HEK293 (cell line): ENCODE data around the gene RXYLT1.

Experiments used
- CTCF ChIA-PET: fragments of 350-600 bp; formaldehyde crosslinking; extraction: SDS; loops from one replicate; lab custom pipeline; 2021; ENCODE audit warnings: antibody characterized with exemption; lab: Yijun Ruan, JAX
- POLR2A ChIA-PET: fragments of 300-600 bp; formaldehyde crosslinking; extraction: SDS; loops from one replicate; lab custom pipeline; 2020; ENCODE audit warnings: antibody characterized with exemption, inconsistent platforms; lab: Yijun Ruan, JAX
- H3K27ac ChIP-seq: fragments of 200-500 bp; sonication (Bioruptor generic); 2 replicates; pipeline ENCODE4 v1.5.1; 2014; ENCODE audit warnings: low read depth, low read length, control low read depth, inconsistent platforms; ENCODE audit errors: extremely low read depth
- H3K36me3 ChIP-seq, 2 experiments: fragments of 200-500 bp in 1 of 2; sonication (Bioruptor generic) in 1 of 2; 1 replicate in 1 of 2; 2 replicates in 1 of 2; pipeline ENCODE4 v1.5.1; 2014 to 2017; ENCODE audit warnings: inconsistent platforms in 2 of 2, low read length in 2 of 2; ENCODE audit not compliant: control insufficient read depth in 2 of 2, insufficient read depth in 1 of 2
- H3K4me1 ChIP-seq: fragments of 200-500 bp; sonication (Bioruptor generic); 2 replicates; pipeline ENCODE4 v1.5.1; 2014; ENCODE audit warnings: mild to moderate bottlenecking, low read length, inconsistent platforms; ENCODE audit not compliant: control insufficient read depth, insufficient read depth
- H3K4me3 ChIP-seq: 2 replicates; pipeline ENCODE4 v1.5.1; 2011; ENCODE audit warnings: low read depth, mild to moderate bottlenecking, control low read depth, low read length, moderate library complexity
- H3K9me3 ChIP-seq: fragments of 200-500 bp; sonication (Bioruptor generic); 2 replicates; pipeline ENCODE4 v1.5.1; 2014; ENCODE audit warnings: low read depth, low read length, inconsistent platforms; ENCODE audit not compliant: control insufficient read depth, insufficient read depth
- GLI2 ChIP-seq: fragments of 450-650 bp; formaldehyde crosslinking; IDR thresholded peaks from 2 replicates; pipeline ENCODE4; 2017; ENCODE audit warnings: missing biosample characterization, missing genetic modification characterization, low read depth, borderline replicate concordance
- HOXC10 ChIP-seq: sonication (generic); formaldehyde crosslinking; IDR thresholded peaks from 2 replicates; pipeline ENCODE4 v1.8.1; 2023; ENCODE audit warnings: mild to moderate bottlenecking, missing genetic modification reagents
- PRDM1 ChIP-seq: fragments of 450-650 bp; formaldehyde crosslinking; IDR thresholded peaks from 2 replicates; pipeline ENCODE4; 2016; ENCODE audit warnings: missing biosample characterization, missing genetic modification characterization
- REPIN1 ChIP-seq: fragments of 450-650 bp; formaldehyde crosslinking; IDR thresholded peaks from 2 replicates; pipeline ENCODE4 v1.5.1; 2017; ENCODE audit warnings: missing biosample characterization, missing genetic modification characterization, low read depth
- WT1 ChIP-seq: fragments of 450-650 bp; formaldehyde crosslinking; IDR thresholded peaks from 2 replicates; pipeline ENCODE4 v1.5.1; 2016; ENCODE audit warnings: missing biosample characterization, missing genetic modification characterization
- YY2 ChIP-seq: fragments of 450-650 bp; formaldehyde crosslinking; IDR thresholded peaks from 2 replicates; pipeline ENCODE4 v1.5.1; 2016; ENCODE audit warnings: missing biosample characterization, missing genetic modification characterization
- ZEB2 ChIP-seq: fragments of 450-650 bp; formaldehyde crosslinking; IDR thresholded peaks from 2 replicates; pipeline ENCODE4 v1.5.1; 2016; ENCODE audit warnings: missing biosample characterization, missing genetic modification characterization
- ZNF155 ChIP-seq: fragments of 450-650 bp; formaldehyde crosslinking; IDR thresholded peaks from 2 replicates; pipeline ENCODE4 v1.5.1; 2016; ENCODE audit warnings: missing biosample characterization, missing genetic modification characterization
- ZNF211 ChIP-seq: fragments of 450-650 bp; formaldehyde crosslinking; IDR thresholded peaks from 2 replicates; pipeline ENCODE4 v1.5.1; 2016; ENCODE audit warnings: low read depth, missing biosample characterization, missing genetic modification characterization
- ZNF366 ChIP-seq: fragments of 450-650 bp; formaldehyde crosslinking; conservative IDR thresholded peaks from 2 replicates; pipeline ENCODE4 v1.5.1; 2016; ENCODE audit warnings: missing biosample characterization, missing genetic modification characterization
- ZNF423 ChIP-seq: fragments of 450-650 bp; formaldehyde crosslinking; IDR thresholded peaks from 2 replicates; pipeline ENCODE4 v1.5.1; 2016; ENCODE audit warnings: missing biosample characterization, missing genetic modification characterization
- ZNF48 ChIP-seq: fragments of 450-650 bp; formaldehyde crosslinking; IDR thresholded peaks from 2 replicates; pipeline ENCODE4 v1.5.1; 2016; ENCODE audit warnings: missing biosample characterization, missing genetic modification characterization
- ZNF510 ChIP-seq: fragments of 450-650 bp; formaldehyde crosslinking; IDR thresholded peaks from 2 replicates; pipeline ENCODE4 v1.5.1; 2018; ENCODE audit warnings: mild to moderate bottlenecking, missing genetic modification characterization, missing biosample characterization; ENCODE audit not compliant: insufficient replicate concordance
- ZNF654 ChIP-seq: fragments of 450-650 bp; formaldehyde crosslinking; IDR thresholded peaks from 2 replicates; pipeline ENCODE4 v1.5.1; 2016; ENCODE audit warnings: low read depth, missing biosample characterization, missing genetic modification characterization
- ZNF660 ChIP-seq: fragments of 450-650 bp; IDR thresholded peaks from 2 replicates; pipeline ENCODE4 v1.5.1; 2018; ENCODE audit warnings: missing biosample characterization, mild to moderate bottlenecking, missing genetic modification characterization
- ZSCAN18 ChIP-seq: fragments of 450-650 bp; formaldehyde crosslinking; IDR thresholded peaks from 2 replicates; pipeline ENCODE4 v1.5.1; 2016; ENCODE audit warnings: missing biosample characterization, missing genetic modification characterization
- TF ChIP-seq, protein P1 (sequence below): fragments of 450-650 bp; formaldehyde crosslinking; IDR thresholded peaks from 2 replicates; pipeline ENCODE4 v1.5.1; 2016; ENCODE audit warnings: missing biosample characterization, missing genetic modification characterization
- TF ChIP-seq, protein P2 (sequence below): fragments of 450-650 bp; formaldehyde crosslinking; IDR thresholded peaks from 2 replicates; pipeline ENCODE4 v1.5.1; 2017; ENCODE audit warnings: missing biosample characterization, missing genetic modification characterization
- TF ChIP-seq, protein P3 (sequence below): fragments of 450-650 bp; formaldehyde crosslinking; IDR thresholded peaks from 2 replicates; pipeline ENCODE4 v1.5.1; 2016; ENCODE audit warnings: missing biosample characterization, missing genetic modification characterization
- TF ChIP-seq, protein P4 (sequence below): IDR thresholded peaks from 2 replicates; pipeline ENCODE4 v1.6.1; 2011; ENCODE audit warnings: mild to moderate bottlenecking, low read depth, low read length, borderline replicate concordance

The RXYLT1 gene

DNA sequence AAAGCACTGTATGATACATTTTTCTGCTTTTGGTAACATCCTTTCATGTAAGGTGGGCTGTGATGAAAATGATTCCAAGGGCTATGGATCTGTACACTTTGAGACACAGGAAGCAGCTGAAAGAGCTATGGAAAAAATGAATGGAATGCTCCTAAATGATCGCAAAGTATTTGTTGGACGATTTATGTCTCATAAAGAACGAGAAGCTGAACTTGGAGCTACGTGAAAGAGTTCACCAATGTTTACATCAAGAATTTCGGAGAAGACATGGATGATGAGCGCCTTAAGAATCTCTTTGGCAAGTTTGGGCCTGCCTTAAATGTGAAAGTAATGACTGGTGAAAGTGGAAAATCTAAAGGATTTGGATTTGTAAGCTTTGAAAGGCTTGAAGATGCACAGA is 42.6 kb downstream of the RXYLT1 start:
- H3K36me3 ChIP-seq = no peaks in the 10 kb centered on the region
- no peaks in the 10 kb centered on the region for H3K4me1 ChIP-seq
- ChIA-PET CTCF (interaction anchor here (0.6 to 1.5 kb wide), 2 partner anchors 434 to 786 kb away, joined by 3 to 6 read pairs; no protein-coding TSS in a partner anchor), POLR2A (no interaction called here)
- no peaks in the 10 kb centered on the region for H3K9me3 ChIP-seq
- no peak overlapping the region for H3K4me3 ChIP-seq
- TF ChIP-seq, protein P1, sequence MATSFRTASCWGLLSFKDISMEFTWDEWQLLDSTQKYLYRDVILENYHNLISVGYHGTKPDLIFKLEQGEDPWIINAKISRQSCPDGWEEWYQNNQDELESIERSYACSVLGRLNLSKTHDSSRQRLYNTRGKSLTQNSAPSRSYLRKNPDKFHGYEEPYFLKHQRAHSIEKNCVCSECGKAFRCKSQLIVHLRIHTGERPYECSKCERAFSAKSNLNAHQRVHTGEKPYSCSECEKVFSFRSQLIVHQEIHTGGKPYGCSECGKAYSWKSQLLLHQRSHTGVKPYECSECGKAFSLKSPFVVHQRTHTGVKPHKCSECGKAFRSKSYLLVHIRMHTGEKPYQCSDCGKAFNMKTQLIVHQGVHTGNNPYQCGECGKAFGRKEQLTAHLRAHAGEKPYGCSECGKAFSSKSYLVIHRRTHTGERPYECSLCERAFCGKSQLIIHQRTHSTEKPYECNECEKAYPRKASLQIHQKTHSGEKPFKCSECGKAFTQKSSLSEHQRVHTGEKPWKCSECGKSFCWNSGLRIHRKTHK (tag by site-specific recombination) = no peak
- no peak for TF ChIP-seq ZNF510 (tag by site-specific recombination)
- no peak for TF ChIP-seq REPIN1 (tag by site-specific recombination)
- TF ChIP-seq GLI2 (tag by site-specific recombination) = no peak
- TF ChIP-seq HOXC10 (CRISPR knock-in tag) = no peak
- no peak for TF ChIP-seq ZNF211
- TF ChIP-seq ZNF366 (tag by site-specific recombination) = no peak
- no peak for TF ChIP-seq ZEB2
- TF ChIP-seq ZSCAN18 (tag by site-specific recombination) = no peak
- TF ChIP-seq WT1 = no peak
- no peak for TF ChIP-seq ZNF48 (tag by site-specific recombination)
- TF ChIP-seq, all 188 proteins: peak for 0
- no peak overlapping the region for H3K27ac ChIP-seq

DNA sequence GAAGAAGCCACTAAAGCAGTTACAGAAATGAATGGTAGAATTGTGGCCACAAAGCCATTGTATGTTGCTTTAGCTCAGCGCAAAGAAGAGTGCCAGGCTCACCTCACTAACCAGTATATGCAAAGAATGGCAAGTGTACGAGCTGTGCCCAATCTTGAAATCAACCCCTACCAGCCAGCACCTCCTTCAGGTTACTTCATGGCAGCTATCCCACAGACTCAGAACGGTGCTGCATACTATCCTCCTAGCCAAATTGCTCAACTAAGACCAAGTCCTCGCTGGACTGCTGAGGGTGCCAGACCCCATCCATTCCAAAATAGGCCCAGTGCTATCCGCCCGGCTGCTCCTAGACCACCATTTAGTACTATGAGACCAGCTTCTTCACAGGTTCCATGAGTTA is 43.3 kb downstream of the RXYLT1 start:
- POLR2A ChIA-PET = no interaction called here
- Histone ChIP-seq H3K4me1 (no peaks in the 10 kb centered on the region), H3K9me3 (no peaks in the 10 kb centered on the region), H3K27ac (no peak overlapping the region), H3K36me3 (no peaks in the 10 kb centered on the region), H3K4me3 (no peak overlapping the region)
- CTCF ChIA-PET = interaction anchor here (0.6 kb wide), 1 partner anchor 786 kb away, joined by 3 read pairs; no protein-coding TSS in a partner anchor
- TF ChIP-seq YY2 (tag by site-specific recombination) = no peak
- TF ChIP-seq, protein P2, sequence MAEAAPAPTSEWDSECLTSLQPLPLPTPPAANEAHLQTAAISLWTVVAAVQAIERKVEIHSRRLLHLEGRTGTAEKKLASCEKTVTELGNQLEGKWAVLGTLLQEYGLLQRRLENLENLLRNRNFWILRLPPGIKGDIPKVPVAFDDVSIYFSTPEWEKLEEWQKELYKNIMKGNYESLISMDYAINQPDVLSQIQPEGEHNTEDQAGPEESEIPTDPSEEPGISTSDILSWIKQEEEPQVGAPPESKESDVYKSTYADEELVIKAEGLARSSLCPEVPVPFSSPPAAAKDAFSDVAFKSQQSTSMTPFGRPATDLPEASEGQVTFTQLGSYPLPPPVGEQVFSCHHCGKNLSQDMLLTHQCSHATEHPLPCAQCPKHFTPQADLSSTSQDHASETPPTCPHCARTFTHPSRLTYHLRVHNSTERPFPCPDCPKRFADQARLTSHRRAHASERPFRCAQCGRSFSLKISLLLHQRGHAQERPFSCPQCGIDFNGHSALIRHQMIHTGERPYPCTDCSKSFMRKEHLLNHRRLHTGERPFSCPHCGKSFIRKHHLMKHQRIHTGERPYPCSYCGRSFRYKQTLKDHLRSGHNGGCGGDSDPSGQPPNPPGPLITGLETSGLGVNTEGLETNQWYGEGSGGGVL = no peak
- no peak for TF ChIP-seq ZNF155

DNA sequence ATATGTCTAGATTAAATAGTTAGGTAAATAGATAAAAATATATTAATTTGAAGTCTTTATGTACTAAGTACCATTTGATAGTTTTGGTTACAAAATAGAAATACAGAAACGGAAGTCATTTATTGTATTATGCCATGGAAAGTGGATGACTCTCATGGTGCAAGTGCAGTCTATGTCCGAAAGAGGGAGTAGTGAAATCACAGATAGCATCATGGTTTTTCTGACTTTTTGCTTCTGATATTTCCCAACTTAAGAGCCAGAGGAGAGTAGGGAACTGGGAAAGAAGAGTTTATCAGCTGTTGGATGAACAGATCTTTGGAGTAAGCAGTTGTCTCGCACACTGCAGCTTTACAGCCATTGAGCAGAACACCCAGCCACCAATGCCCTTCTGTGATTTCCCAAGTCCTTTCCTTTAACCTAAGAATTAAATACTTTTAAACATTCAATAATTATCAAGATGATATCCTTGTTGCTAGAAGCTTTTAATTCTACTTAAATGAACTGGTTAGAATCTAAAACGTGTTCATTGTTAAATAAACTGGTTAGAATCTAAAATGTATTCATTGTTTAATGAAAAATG is 46.4 kb downstream of the RXYLT1 start:
- TF ChIP-seq, protein P3, sequence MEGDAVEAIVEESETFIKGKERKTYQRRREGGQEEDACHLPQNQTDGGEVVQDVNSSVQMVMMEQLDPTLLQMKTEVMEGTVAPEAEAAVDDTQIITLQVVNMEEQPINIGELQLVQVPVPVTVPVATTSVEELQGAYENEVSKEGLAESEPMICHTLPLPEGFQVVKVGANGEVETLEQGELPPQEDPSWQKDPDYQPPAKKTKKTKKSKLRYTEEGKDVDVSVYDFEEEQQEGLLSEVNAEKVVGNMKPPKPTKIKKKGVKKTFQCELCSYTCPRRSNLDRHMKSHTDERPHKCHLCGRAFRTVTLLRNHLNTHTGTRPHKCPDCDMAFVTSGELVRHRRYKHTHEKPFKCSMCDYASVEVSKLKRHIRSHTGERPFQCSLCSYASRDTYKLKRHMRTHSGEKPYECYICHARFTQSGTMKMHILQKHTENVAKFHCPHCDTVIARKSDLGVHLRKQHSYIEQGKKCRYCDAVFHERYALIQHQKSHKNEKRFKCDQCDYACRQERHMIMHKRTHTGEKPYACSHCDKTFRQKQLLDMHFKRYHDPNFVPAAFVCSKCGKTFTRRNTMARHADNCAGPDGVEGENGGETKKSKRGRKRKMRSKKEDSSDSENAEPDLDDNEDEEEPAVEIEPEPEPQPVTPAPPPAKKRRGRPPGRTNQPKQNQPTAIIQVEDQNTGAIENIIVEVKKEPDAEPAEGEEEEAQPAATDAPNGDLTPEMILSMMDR (tag by site-specific recombination) = peak; percentile 44
- TF ChIP-seq, protein P4, sequence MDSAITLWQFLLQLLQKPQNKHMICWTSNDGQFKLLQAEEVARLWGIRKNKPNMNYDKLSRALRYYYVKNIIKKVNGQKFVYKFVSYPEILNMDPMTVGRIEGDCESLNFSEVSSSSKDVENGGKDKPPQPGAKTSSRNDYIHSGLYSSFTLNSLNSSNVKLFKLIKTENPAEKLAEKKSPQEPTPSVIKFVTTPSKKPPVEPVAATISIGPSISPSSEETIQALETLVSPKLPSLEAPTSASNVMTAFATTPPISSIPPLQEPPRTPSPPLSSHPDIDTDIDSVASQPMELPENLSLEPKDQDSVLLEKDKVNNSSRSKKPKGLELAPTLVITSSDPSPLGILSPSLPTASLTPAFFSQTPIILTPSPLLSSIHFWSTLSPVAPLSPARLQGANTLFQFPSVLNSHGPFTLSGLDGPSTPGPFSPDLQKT = no peak
- TF ChIP-seq ZNF423 (tag by site-specific recombination) (no peak), PRDM1 (tag by site-specific recombination) (peak; percentile 80), ZNF654 (peak; percentile 97), ZNF660 (0 out of 2 replicates have a peak, but pooled peaks have one; percentile 29)
- no peak overlapping the region for H3K4me3 ChIP-seq
- H3K9me3 ChIP-seq = no peaks in the 10 kb centered on the region
- no peaks in the 10 kb centered on the region for H3K4me1 ChIP-seq
- ChIA-PET POLR2A (no interaction called here), CTCF (interaction anchor here (0.7 to 1.8 kb wide), 23 partner anchors 10 to 724 kb away, joined by 3 to 27 read pairs (median 3); partner anchors contain the start of gene SRGAP1)
- no peak overlapping the region for H3K27ac ChIP-seq
- H3K36me3 ChIP-seq = no peaks in the 10 kb centered on the region
